CD4-positive, alpha-beta T cell treated with Interferon gamma for 1 hour (primary cell): ENCODE data around the gene EAF1.
"Not testable (repeated sequence)": the region's sequence is repeated elsewhere in the genome, so short reads cannot be mapped to it uniquely, and the experiment has no call there.

Experiments
- DNase-seq: peaks from one replicate; pipeline ENCODE4 v3.0.0-alpha.2; 2020

EAF1 gene

DNA sequence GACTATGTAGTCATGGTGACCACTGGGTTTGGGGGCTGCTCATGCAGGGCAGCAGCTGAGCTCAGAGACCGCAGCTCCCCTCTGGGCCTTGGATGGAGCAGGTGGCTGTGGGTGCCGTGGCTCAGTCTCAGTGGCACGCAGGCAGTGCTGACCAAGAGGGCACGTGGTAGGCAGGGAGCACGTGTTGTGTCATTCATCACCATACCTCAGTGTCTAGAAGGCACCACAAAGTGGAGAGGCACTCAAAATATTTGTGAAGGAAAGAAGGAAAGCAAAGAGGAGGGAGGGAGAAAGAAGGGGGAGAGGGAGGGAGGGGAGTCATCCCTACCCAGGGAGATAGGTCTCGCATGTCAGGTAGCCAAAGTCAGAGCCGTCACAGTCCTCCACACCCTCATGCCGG is 26.1 kb downstream of the EAF1 start:
- no peak for DNase-seq

GRCh38 chr3:15453991-15454625 is 26.7 kb downstream of the EAF1 start:
- DNase-seq = no peak

DNA sequence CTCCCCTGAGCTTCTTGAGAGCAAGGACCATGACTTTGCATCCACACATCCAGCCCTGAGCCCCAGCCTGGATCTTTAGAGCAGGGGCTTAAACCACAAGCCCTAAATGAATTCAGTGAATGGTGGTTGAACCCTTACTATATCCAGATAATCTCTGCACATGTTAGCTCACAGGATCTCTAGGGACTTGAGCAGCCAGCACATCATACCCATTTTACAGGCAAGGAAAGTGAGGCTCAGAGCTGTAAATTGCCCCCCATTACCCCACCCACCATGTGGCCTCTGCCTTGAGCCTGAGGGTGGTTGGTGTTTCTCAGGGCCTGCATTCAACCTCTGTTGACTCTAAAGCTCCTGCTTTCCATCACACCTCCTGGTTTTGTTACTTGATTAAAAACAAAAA is 27.6 kb downstream of the EAF1 start:
- no peak for DNase-seq

GRCh38 chr3:15455756-15456155 is 28.4 kb downstream of the EAF1 start:
- no peak for DNase-seq

- no peak for DNase-seq
Observed at GRCh38 chr3:15456321-15456720, 28.9 kb downstream of the EAF1 start.

GRCh38 chr3:15456915-15457314 is 29.5 kb downstream of the EAF1 start:
- not testable (repeated sequence) for DNase-seq

- DNase-seq = no peak
Observed at GRCh38 chr3:15458212-15458780, 30.9 kb downstream of the EAF1 start.

- DNase-seq = no peak
Observed at GRCh38 chr3:15460891-15461531, 33.6 kb downstream of the EAF1 start.

DNA sequence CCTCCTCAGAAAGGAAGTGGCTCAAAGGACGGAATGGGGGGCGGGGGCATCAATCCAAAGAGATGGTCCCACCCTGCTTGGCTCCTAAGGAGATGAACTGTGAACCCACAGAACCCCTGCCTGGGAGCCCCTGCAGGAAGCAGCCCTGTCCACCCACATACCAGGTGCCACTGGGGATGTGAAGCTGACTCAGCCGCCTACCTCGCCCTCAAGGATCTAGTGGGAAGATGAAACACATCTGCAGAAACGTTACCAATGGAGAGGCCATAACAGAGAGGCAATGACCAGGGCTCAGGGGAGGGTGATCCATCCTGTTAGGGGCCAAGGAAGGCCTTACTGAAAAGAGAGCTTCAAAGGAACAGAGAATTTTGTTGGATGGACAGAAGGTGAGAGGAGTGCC is 35.1 kb downstream of the EAF1 start:
- DNase-seq = no peak

DNA sequence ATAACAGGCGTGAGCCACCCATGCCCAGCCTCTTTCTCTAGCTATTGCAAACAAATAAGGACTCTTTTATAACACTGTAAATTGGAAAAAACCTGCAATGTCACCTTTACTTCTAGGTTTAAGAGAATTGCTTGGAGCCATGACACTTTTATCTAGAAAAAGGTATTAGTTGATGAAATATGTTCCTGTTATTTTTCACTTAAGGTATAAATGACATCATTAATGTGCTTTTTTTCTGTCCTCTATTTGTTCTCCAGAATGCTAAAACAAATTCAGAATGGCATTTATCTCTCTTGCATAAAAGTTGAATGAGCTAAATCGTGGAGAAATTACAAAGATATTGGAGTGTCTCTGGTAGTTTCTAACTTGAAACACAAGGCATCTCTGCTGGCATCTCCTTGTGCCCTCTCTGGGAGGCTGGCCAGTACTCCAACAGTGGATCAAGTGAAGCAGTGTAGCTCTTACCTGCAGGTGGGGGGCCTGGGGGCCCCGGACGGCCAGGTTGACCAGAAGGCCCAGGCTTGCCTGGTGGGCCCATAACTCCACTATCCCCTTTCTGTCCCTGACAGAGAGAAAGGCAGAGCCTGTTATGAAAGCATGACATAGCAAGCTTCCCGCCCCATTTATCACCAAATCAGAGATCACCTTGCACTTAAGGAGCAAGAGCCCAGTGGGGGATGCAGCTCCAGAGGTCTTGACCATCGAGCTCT is 38.6 kb downstream of the EAF1 start:
- DNase-seq = no peak

GRCh38 chr3:15467227-15468181 is 40.1 kb downstream of the EAF1 start:
- DNase-seq = no peak

DNA sequence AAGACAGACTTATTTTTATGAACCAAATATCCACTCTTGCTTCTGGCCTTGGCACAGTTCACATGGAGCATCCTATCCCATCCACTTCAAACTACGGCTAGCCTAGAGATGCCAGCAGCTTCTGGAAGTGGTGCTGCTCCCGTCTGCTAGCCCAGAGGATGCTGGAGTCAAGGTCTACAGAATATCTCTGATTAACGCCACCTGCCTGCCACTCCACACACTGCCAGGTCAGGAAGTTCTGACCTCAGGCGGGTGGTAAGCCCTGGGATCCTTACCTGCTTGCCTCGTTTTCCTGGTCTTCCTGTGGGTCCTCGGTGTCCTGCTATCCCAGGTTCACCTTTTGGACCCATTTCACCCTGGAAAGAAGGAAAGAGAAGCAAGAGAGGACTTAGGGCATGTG is 42.9 kb downstream of the EAF1 start:
- DNase-seq = no peak

DNA sequence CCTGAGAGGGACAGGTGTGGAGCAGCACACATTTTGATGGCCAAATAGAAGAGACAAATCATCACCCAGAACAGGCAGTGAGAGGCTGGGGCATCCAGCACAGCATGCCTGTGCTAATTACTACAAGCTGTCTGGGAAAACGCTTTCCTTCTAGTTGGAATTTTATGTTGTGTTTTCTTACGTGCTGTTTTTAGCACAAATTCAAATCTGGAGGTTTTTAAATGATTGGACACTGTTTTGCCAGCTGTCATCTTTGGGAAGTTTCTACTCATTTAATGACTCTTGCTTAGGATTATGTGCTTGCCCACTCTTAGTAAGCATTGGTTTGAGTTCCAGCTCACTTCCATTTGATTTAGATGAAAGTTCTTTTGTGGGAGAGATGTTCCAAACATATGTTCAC is 43.5 kb downstream of the EAF1 start:
- no peak for DNase-seq

- DNase-seq = no peak
Observed at GRCh38 chr3:15471861-15472260, 44.5 kb downstream of the EAF1 start.

GRCh38 chr3:15475161-15475560 is 47.8 kb downstream of the EAF1 start:
- DNase-seq = no peak

DNA sequence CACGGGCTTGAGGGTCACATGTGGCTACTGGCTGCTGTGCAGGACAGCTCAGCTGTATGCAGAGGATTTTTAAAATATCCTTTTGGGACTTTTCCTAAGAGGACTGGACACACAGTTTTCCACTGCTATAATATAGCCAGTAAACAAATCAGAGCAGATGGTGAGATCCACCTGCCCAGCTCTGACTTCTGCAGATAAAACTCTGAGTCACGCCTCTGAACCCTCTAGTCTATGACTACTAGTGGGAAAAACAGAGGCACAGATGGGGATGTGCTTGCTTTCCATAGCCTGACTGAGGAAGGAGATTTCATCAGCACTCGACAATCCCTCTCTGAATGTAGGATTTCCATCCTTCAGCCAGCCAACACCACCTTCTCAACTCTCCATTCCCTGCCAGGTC is 49.0 kb downstream of the EAF1 start:
- no peak for DNase-seq

DNA sequence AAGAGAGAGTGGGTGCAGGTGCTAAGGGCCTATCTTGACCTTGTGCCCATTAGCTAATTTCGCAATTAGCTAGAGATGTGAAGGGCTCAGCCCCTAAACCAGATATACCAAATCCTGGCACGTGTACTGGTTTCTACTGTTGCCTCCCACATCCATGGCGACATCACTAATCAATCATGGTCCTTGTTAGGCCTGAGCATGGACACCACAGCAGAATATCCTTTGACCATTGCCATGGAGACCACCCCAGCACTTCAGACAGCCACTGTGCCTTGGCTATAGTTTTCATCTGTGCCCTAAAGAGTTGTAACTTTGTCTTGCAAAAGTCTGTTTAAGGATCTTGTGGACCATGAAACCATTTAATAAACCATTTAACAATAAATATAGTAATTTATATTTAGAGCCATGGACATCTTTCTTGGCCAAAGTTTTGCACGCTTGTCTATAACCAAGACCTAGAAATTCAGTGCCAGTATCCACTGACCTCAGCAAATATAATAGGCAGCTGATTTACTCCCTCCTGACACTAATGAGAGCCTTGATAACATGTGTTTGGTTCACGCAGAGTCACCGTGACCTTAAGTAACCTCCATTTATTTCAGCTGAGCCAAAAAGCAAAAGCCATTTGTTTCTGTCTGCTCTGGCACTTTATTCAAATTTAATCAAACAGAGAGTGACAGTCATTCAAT is 50.7 kb downstream of the EAF1 start:
- DNase-seq = no peak

- DNase-seq = no peak
Observed at GRCh38 chr3:15478640-15478979, 51.2 kb downstream of the EAF1 start.

DNA sequence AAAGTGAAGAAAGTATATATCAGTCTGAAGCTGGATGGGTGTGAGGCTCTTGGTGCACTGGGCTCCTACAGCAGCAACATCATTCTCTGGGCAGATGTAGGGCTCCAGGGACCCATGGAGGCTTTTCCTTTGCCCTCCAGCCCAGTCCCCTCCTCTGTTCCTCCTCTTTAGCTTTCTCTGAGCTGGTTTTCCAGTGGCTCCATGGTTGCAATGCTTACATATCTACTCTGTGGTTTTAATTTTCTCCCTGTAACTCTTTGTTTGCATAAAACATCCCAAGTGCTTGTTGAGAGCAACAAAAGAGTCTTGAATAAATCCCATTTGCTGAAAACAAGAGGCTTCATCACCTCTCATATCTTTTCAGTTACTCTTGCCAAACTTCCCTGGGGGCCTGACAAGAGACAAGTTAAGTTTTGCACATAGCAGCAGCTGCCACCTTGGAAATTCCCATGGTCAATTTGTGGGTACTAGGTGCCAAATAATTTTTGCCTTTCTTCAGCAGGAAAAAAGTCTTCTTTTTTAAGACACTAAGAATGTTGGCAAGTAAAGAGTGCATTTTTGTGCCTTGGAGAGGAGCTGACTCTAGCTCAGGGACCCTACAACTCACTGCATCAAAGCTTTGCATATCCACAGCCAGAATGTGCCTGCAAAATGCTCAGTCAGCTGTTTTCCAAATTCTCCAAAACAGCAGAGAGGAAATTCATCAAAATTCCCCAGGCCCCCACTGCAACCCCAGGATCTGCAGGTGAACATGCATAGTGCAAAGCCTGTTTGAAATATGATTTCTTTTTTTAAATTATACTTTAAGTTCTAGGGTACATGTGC is 52.2 kb downstream of the EAF1 start:
- DNase-seq = no peak

- DNase-seq = not testable (repeated sequence)
Observed at GRCh38 chr3:15484551-15484950, 57.2 kb downstream of the EAF1 start.

GRCh38 chr3:15486020-15486419 is 58.6 kb downstream of the EAF1 start:
- DNase-seq = no peak
